HTR-8/SVneo (cell line): ENCODE data around the gene DUSP16.
"Not testable (repeated sequence)": the region's sequence is repeated elsewhere in the genome, so short reads cannot be mapped to it uniquely, and the experiment has no call there.

ENCODE experiments used
- DNase-seq: peaks from one replicate; pipeline ENCODE4 v3.0.0; 2011; ENCODE audit warnings: low spot score, mixed read lengths; ENCODE audit not compliant: insufficient read length
- FAIRE-seq: peaks from 2 replicates; lab custom pipeline; 2011; peaks lifted over from hg19 to GRCh38; lab: Jason Lieb, UNC

Gene DUSP16

DNA sequence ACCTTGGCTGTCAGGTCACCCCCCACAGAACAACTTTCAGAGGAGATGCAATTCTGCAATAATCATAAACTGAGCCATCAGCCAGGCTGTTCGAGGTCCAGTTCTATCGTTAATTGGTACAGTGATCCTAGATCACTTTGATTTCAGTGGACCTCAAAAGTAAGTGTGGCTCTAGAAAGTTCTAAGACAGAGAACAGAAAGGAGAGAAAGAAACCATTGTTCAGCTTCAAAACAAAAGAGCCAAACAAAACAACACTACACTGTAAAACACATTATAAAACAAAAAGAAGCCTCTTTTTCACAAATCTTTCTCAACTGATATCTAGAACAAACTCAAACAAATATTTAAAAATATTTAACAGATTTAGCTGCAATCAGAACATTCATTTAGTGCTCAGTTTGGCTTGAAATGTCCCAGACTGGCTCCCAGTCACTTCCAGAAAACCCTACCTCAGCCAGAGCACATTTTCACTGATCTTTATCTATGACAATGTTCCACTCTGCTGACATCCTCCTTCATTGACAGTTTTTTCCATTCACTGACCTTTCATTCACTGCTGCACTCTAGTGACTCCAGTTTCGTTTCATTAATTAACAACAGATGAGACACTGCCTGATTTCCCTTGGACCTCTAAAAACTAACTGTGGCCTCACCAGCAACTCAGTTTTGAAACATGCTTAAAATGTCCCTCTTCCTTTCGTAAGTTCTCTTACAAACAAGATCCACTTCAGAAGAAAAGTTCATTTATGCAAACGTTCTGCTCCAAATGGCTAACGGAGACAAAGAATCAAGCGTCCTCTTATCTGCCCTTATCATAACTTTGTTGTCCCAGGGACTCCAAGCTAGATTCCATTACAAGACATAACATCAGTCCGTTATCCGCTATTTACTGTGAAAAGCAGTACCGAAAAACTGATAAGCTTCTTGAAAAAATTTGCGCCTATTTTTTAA lies 56.8 kb downstream of the DUSP16 start:
- DNase-seq (no peak), FAIRE-seq (no peak)

DNA sequence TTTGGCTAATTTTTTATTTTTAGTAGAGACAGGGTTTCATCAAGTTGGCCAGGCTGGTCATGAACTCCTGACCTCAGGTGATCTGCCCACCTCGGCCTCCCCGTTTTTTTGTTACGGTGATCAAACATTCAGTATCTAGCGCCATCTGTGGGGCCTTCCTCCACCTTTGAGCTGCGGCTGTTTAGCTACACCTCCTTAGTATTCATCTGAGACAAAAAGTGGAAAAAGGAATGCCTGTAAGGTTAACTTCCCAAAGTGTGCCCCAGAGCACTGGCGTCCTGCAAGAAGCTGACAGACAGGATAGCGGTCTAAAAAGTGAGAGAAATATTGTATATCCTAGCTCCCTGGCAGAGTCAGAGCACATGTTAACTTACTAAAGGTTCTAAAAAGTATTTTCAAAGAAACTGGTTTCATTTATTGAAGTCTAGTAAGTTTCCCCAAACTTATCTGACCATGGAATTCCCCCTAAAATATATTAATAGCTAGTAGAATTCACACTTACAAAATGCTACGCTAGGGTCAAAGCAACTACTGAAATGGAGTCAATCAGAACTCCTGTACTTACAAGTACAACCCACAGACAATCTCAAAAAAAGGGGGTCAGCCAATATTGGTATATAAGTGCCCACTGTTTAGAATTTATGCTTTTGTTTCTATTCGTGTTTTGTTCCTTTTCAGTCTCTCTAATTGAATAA lies 59.1 kb downstream of the DUSP16 start:
- DNase-seq: no peak

DNA sequence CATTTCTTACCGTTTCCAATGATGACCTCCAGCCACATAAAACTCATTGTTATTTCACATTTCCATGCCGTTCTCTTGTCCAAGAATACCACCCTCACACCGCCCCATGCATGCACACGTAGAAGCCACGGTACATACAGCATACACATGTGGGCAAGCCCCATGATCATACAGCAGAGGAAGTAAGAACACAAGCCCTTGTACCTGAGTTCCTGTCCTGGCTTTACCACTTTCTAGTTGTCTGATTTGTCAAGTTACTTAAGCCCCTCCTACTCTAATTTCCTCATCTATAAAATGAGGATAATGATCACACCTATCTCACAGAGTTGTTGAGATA lies 59.9 kb downstream of the DUSP16 start:
- DNase-seq (no peak), FAIRE-seq (no peak)

More for the DNA sequence above, 59.1 kb downstream of the DUSP16 start:
- FAIRE-seq: no peak

DNA sequence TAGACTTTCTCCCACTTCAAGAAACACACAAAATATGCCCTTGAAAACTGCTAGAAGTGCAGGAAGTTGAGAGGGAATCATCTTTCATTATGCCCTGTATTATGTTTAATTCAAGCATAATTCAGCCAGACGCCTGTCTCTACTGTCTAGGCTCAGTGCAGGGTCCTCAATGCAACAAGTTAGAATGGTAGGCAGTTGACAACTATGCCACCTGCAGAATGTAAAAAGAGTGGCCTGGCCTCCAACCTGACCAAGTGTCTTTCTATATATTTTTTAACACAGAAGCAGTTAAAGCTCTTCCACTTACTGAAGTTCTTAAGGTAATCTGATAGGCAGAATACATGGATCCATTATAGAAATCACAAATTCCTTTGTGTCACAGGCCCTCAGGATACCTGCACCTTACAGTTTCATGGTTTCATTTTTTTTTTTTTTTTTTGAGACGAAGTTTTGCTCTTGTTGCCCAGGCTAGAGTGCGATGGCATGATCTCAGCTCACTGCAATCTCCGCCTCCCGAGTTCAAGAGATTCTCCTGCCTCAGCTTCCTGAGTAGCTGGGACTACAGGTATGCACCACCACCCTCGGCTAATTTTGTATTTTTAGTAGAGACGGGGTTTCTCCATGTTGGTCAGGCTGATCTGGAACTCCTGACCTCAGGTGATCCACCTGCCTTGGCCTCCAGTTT lies 60.4 kb downstream of the DUSP16 start:
- FAIRE-seq, DNase-seq: not testable (repeated sequence)

DNA sequence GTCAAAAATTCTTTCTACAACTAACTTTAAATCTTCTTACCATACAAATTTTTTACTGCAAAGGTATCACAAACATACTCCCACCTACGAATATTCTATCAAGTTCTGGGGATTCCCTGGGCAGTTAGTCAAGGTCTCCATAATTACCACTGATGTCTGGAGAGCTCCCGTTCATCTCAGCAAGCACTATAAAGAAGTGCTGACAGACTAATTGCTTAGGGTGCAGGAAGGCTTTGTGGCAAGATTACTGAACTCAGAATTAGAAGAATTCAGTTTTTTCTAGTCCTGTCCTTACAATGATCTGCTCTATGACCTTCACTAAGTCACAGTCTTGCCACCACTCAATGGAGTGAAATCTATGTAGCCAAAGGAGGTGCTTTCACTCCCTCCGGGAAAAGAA lies 61.5 kb downstream of the DUSP16 start:
- FAIRE-seq: no peak
- no peak for DNase-seq

DNA sequence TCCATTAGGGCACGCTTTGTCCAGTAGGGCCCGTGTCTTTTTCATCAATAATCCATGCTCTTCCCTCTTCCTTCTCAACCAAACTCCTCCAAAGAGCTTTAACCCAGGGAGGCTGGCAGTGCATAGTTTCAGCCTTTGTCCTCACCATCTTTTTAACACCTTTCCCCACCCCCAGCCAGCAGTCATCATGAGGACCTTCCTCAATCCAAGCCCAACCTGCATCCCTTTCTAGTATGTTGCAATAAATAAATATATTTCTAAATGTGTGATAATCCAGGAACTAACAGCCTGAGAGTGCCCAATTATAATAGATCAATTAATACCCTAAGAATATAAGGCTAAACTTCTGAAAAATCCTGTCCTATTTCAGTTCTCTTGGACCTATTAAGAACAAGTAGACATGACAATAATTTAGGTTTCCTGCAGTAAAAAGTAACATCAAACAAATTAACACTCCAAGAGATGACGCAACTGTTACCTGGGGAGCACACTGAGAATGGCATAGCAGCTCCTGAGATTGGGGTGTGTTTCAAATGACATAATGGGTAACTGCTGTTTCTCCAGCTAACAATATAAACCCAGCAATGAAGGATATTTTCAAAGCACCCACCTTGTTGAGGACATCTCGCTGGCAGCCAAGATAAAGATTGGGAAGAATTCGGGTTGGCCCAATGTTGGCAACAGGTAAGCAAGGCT lies 62.6 kb downstream of the DUSP16 start:
- DNase-seq (no peak), FAIRE-seq (no peak)

DNA sequence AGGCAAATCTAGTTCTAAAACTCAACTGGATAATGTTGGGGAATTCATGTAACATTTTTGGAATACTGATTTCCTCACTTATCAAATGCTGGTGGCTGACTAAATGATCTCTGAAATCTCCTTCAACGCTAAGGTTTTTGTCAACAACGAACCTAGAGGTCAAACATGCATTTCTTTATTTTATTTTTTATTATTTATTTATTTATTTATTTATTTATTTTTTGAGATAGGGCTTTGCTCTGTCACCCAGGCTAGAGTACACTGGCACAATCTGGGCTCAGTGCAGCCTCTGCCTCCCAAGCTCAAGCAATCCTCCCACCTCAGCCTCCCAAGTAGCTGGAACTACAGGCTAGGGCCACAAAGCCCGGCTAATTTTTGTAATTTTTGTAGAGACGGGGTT lies 64.5 kb downstream of the DUSP16 start:
- DNase-seq (no peak), FAIRE-seq (no peak)

DNA sequence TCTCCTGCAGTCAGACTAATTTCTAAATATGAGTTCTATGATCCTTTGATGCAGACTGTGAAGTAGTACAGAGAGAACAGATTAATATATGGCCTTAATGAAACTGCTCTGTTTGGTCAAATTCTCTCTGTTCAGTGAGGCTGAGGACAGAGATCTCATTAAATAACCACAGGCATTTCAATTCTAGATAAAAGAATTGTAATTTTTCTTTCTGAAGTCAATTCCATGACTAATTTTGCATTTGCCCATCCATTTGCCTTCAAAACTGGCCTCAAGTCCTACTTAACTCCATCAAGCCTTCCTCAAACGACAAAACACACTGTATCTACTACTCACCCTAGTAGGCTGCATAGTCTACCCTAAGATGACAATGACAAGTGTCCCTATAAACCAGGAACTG lies 67.1 kb downstream of the DUSP16 start:
- DNase-seq (no peak), FAIRE-seq (no peak)

DNA sequence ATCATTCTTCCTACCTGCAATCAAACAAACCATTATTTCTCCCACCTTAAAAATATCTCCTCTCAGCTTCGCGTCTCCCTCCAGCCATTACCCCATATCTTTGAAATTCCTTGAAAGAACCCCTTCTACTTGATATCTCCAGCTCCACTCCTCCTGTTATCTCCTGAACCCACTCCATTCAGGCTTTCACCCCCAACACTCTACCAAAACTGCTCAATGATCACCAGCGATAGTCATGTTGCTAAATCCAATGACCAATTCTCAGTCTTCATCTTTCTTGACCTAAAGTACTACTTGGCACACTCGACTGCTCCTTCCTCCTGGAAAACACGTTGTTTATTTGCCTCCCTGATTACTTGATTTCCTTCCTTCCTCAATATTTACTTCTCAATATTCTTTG lies 70.1 kb downstream of the DUSP16 start:
- DNase-seq (no peak), FAIRE-seq (no peak)

DNA sequence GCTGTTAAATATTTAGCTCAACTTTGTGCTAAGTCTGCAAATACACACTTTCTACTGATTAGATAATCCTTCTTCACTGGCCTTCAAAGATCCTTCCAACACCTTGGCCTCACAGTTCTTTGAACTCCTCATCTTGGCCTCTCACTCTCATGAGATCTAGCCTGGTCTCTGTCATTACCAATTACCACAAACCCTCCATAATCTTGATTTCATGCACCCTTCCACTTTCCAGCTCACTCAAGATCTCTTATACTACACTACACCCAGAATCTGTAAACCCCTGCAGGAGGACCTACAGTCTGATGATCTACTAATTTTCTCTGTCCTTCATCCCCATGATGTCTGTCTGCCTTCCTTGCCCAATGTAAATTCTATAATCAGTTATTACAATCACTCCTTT lies 71.1 kb downstream of the DUSP16 start:
- FAIRE-seq (no peak), DNase-seq (no peak)

DNA sequence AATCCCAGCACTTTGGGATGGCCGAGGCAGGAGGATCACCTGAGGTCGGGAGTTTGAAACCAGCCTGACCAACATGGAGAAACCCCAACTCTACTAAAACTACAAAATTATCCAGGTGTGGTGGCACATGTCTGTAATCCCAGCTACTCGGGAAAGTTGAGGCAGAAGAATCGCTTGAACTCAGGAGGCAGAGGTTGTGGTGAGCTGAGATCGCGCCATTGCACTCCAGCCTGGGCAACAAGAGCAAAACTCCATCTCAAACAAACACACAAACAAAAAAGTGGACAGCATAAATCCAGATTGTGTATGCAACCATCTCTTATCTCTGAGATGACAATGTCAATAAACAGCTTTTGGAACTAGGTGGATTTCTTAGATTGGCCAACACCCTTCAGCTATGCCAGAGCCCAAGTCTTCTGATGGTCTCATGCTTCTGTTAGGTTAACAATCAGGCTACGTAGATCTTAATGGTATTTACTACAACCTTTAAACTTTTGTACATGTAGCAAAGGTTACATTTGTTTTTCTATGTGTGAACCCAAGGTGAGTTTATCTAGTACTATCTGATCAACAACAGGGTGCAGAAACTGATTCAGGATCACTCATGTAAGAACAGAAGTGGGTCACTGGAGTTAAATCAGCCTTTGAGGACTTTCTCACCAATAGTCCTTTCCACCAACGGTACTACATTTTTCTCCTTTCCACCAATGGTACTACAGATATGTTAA lies 73.7 kb downstream of the DUSP16 start:
- DNase-seq (no peak), FAIRE-seq (no peak)

DNA sequence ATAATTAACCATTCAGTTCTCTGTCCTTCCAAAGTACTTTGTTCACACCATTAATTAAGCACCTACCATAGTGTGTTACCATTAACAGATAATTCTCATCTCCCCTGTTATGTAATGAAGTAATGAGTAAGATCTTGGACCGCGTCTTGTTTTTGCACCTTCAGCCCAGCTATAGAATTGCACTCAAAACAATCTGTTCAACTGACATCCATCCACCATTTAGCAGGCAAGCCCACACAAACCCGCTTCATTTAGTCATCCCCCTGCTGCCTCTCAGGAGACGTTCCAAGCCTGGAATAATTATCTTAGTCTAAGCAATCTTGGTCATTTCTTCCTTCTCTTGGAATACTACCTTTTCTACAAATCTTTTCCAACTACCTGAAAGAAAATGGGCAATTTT lies 74.4 kb downstream of the DUSP16 start:
- FAIRE-seq (no peak), DNase-seq (no peak)

DNA sequence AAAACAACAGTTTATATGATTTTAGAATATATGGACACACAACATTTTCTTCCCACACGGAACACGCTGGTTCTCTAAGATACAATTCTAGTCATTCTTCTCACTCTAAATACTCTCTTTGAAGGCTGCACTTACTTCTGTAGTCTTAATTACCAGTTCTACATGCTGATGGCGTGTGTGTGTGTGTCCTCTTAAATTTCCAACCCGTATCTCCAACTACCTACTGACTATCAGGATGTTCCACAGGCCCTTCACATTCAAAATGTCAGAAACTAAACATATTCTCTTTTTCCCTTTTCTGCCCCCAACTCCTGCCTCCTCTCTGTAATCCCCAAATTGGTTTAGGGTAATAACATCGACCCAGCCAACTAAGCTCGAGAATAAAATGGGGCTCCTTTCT lies 75.2 kb downstream of the DUSP16 start:
- FAIRE-seq: no peak

DNA sequence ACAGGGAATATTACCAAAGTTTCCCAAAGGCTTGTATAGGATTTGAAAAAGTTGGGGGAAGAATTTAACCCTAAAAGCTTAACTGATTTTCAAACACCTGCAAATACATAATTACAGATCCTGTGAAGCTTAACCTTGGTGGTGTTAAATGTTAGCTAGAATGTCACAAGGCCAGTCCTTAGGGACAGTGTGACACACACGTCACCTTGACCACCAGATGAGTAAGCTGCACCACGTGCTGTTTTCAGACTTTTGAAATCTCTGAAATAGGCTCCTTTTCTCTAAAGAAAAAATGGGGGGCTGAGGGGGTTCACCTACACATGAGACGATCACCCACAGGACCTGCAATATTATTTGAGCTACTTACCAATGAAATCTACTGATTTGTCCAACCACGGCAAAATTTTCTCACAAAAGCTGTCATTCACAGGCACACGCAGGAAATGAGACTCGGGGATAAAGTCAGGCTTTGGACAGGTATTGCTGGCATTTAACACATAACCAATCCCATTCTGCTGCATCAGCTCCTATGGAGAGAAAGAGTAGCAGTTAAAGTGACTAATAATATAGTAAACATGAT lies 75.9 kb downstream of the DUSP16 start:
- FAIRE-seq: no peak
- no peak for DNase-seq

More for the DNA sequence above, 75.2 kb downstream of the DUSP16 start:
- DNase-seq: no peak

DNA sequence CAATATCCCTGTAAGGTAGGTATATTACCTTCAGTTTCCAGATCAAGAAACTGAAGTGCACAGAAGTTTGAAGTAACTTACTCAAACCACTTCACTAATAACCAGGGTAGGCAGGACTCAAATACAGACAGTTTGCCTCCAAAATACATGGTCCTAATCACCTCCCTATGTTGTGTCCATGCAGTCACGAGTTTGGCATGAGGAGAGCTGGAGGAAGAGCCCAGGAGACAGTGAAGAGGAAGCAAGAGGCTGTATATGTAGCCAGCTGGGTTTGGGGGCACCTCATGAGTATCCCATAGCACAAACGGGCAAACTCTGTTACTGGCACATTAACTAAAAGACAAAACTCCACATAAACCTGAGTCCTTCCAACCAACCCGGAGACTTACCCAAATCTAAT lies 79.2 kb downstream of the DUSP16 start:
- DNase-seq (no peak), FAIRE-seq (no peak)

DNA sequence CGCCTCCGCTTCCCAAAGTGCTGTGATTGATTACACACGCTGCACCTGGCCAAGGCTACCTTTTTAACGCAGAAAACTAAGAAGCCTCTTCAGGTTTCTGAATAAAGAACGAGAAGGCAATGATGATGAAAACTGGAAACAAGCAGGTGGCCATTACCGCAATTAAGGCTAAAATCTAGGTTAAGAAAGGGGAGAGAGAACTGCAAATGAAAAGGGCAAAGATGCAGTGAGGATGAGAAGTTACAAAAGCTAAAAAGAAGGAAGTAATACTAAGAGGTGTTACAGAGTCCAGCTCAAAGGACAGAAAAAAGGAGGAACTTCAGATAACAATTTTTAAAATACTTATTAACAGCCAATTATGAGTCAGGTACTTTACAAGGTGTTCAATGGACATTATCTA lies 79.7 kb downstream of the DUSP16 start:
- DNase-seq: no peak
- no peak for FAIRE-seq

DNA sequence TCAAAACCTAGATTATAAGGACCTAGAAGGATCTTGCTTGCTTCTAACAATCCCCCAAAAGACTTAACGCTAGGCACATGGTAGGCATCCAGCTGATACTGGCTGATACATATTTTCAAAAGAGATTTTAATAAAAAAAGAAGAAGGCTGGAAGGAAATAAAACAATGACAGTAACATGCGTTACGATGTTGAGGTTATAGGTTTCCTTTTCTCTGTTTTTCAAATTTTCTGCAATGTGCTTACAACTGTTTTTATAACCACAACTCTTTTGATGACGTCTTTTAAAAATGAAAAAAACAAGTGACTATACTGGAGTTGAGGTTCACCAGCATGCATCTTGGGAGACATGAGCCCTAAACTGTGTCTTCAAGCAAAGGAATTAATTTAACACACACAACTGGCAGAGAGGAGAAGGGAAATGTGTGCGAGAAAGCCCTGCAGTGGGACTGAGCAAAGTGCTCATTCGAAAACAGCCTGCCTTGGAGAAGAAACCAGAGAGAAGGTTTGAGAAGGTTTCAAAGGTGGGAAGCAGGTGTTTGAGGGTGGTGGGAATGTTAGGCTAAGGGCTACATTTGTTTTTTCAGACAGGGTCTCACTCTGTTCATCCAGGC lies 80.4 kb downstream of the DUSP16 start:
- FAIRE-seq (no peak), DNase-seq (no peak)

DNA sequence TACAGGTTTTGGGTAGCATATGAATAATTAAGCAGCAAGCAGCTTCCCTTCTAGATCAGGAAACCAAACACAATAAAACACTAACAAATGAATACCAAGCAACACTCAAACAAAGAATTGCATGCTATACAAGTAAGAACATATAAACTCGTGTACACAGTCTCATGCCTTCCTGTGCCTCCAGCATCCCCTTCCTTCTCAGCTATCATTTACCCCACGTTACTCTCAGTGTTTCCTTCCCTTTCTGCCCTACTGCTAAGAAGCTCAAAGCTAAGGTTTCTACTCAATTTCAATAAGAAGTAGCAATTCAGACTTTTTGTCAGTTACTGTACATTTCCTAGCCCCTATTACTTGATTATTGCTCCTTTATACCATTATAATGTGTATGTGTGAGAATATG lies 81.0 kb downstream of the DUSP16 start:
- DNase-seq (no peak), FAIRE-seq (no peak)

DNA sequence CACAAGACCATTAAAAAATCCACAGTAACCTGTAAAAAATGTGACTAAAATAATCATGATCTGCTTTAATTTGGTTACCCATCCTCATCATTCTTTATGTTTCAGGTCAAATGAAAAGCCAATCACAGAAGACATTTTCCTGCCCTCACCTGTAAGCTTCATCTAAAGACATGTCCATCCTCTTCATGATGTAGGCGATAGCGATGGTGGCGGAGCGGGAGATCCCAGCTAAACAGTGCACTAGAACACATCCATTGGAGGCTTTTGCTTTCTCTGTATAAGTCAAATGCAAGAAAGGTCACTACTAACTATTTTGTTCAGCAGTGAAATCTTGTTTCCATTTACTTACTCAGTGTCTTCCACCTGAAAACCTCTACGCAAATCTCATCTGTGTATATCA lies 82.6 kb downstream of the DUSP16 start:
- FAIRE-seq: no peak
- DNase-seq: no peak
